ENCODE results near the gene NANOS3. TPM values are rescaled to one million over a fixed set of nuclear protein-coding genes. Genes with fewer than 3 reads are reported as not detected.

NANOS3 gene
- total and polyA plus RNA-seq, 9 of the 15 experiments (the other 6 are each of a cell fraction or from before 2014, with no cell fraction given), result not detected

GRCh38 chr19:13839938-13840304 is 37.0 kb upstream of the NANOS3 start (continued):
- TF ChIP-seq E4F1 (CRISPR knock-in tag; IDR thresholded peaks at IDR 0.05; ENCODE audit: borderline replicate concordance) (no peak), RUNX1 (IDR thresholded peaks at IDR 0.05; ENCODE audit: low read depth) (no peak), ZNF140 (CRISPR knock-in tag; IDR thresholded peaks at IDR 0.05) (no peak), ZNF175 (CRISPR knock-in tag; IDR thresholded peaks at IDR 0.05; ENCODE audit: low read depth) (no peak), NONO (IDR thresholded peaks at IDR 0.05; ENCODE audit: low read depth in 2 of 2, low read length in 1 of 2) (0 out of 4 replicates have a peak, but pooled peaks of 1 of the 2 experiments have one; percentile 36), ATF7 (IDR thresholded peaks at IDR 0.05) (no peak), CREB3L1 (IDR thresholded peaks at IDR 0.05; ENCODE audit: borderline replicate concordance, low read depth) (no peak), STAT5B (CRISPR knock-in tag; IDR thresholded peaks at IDR 0.05) (no peak), PRDM10 (IDR thresholded peaks at IDR 0.05; ENCODE audit: partially characterized antibody) (peak; percentile 73), POLR3A (IDR thresholded peaks at IDR 0.05; ENCODE audit: borderline replicate concordance, extremely low read depth, insufficient read depth, insufficient read length) (no peak), GABPB1 (CRISPR knock-in tag; IDR thresholded peaks at IDR 0.05) (no peak)
